ENCODE measurements around the gene JUP.
"Not testable (repeated sequence)": the region's sequence is repeated elsewhere in the genome, so short reads cannot be mapped to it uniquely, and the experiment has no call there.

JUP gene

DNA sequence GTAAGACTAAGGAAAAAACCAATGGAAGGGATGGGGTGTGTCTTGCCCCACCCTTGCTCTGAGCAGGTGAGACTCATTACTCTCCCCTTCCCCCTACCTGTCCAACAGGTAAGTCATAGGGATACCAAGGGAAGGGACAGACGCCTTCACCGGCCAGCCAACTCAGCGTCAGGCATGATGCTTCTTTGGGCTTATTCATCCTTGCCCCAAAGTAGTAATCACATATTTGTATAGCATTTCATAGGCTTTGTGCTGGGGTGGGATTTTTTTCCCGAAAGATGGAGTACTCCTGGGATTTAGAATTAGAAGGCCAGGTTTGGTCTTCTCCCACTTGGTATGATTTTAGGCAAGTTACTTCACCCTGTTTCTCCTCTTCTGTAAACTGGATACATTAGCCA lies 509 bp upstream of the JUP start:
- Histone ChIP-seq H3K9ac (ENCODE audit: low read length) (no peak overlapping the region), H3K4me3 (ENCODE audit: low read depth in 1 of 2, low read length in 2 of 2) (no peak overlapping the region), H3K9me3 (ENCODE audit: low read length) (no peaks in the 10 kb centered on the region), H3K36me3 (ENCODE audit: insufficient read depth, low read length) (no peaks in the 10 kb centered on the region), H3K27ac (ENCODE audit: low read depth, low read length) (no peak overlapping the region), H3K27me3 (ENCODE audit: control insufficient read depth in 1 of 2, insufficient read depth in 2 of 2, low read length in 2 of 2) (peaks cover 13 to 23% of the 10 kb centered on the region in 2 donors), H3K4me1 (ENCODE audit: insufficient read depth, low read length) (no peaks in the 10 kb centered on the region)

DNA sequence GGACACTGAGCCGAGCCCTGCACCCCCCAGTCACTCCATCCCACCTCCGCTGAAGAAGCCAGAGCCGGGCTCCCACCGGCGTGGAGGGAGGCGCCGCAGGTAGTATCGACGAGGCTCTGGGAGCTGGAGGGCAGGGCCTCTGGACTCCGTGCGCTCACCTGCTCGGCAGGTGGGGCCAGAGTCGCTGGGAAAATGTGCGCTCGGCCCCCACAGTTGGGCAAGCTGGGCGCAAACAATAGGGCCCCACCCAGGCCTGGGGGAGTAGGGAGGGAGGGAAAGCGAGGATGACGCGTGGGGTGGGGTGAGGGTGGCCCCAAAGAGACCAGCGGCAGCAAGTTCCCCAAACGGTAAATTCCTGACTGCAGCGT lies 668 bp downstream of the JUP start:
- Histone ChIP-seq H3K9ac (ENCODE audit: low read length) (no peak overlapping the region), H3K9me3 (ENCODE audit: low read length) (no peaks in the 10 kb centered on the region), H3K36me3 (ENCODE audit: insufficient read depth, low read length) (no peaks in the 10 kb centered on the region), H3K4me1 (ENCODE audit: insufficient read depth, low read length) (no peaks in the 10 kb centered on the region), H3K4me3 (ENCODE audit: low read depth in 1 of 2, low read length in 2 of 2) (peak overlapping the region; percentile 38 to 59), H3K27ac (ENCODE audit: low read depth, low read length) (peak overlapping the region; percentile 3), H3K27me3 (ENCODE audit: control insufficient read depth in 1 of 2, insufficient read depth in 2 of 2, low read length in 2 of 2) (peaks cover 13 to 23% of the 10 kb centered on the region in 2 donors)

DNA sequence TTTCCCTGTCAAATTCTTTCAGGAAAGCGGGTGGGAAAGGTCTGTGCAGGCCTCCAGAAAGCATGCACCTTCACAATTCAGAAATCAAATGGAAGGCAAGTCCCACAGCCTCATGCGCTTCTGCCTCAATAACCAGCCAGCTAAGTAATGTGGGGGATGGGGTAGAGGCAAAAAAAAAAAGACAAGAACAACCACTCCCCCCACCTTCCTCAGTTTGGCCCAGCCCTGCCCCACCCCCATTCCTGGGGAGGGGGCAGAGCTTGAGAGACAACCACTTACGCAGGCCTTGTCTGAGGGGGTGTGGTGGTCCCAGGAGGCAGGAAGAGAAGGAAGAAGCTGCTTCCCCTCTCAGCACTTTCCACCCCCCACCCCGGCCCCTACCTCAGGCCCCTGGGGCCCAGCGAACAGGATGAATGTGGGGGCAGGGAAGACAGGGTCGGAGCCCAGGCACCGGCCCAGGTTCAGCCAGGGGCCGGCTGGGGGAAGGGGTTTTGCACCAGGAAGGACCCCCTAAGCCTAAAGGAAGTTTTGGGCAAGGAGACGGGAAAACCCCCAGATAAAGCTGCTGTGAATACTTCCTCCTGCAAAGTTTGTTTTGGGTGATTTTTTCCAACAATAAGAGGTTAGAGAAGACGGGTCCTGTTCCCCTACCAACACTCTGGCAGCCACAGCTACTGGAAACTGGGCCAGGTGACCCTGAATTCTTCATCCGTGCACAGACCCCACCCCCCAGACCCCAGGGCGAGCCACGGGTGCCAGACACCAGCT lies 1.2 kb downstream of the JUP start:
- Histone ChIP-seq H3K4me3 (ENCODE audit: low read depth in 1 of 2, low read length in 2 of 2) (peak overlapping the region in 1 of 2 donors; percentile 59), H3K27ac (ENCODE audit: low read depth, low read length) (peak overlapping the region; percentile 3), H3K36me3 (ENCODE audit: insufficient read depth, low read length) (no peaks in the 10 kb centered on the region), H3K4me1 (ENCODE audit: insufficient read depth, low read length) (no peaks in the 10 kb centered on the region), H3K9me3 (ENCODE audit: low read length) (no peaks in the 10 kb centered on the region), H3K27me3 (ENCODE audit: control insufficient read depth in 1 of 2, insufficient read depth in 2 of 2, low read length in 2 of 2) (peaks cover 13 to 23% of the 10 kb centered on the region in 2 donors), H3K9ac (ENCODE audit: low read length) (no peak overlapping the region)

DNA sequence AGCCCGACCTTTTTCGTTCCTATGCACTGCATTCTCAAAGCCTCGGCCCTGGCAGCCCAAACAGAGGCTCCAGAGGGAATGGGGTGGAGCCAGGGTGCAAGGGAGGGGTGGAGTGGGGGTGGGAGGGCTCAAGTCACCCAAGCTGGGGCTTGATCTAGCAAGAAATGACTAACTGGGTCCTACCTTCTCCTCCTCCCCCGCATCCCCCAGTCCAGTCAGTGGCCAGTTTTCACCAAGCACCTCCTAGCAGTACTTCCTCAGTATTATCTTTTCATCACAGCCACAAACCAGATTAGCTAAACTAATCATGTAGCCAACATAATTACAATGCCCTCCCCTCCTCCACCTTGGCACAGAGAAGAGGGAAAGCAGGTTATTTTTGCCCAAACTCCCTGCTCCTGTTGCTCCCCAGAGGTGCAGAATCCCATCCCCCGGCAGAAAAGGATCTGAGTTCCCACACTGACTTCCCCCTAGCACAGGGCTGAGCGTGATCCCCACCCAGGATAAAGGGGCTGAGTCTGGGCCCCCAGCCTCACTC lies 2.2 kb downstream of the JUP start:
- no peaks in the 10 kb centered on the region for H3K4me1 ChIP-seq (ENCODE audit: insufficient read depth, low read length)
- H3K9ac ChIP-seq (ENCODE audit: low read length) = no peak overlapping the region
- H3K4me3 ChIP-seq (ENCODE audit: low read depth in 1 of 2, low read length in 2 of 2) = no peak overlapping the region

DNA sequence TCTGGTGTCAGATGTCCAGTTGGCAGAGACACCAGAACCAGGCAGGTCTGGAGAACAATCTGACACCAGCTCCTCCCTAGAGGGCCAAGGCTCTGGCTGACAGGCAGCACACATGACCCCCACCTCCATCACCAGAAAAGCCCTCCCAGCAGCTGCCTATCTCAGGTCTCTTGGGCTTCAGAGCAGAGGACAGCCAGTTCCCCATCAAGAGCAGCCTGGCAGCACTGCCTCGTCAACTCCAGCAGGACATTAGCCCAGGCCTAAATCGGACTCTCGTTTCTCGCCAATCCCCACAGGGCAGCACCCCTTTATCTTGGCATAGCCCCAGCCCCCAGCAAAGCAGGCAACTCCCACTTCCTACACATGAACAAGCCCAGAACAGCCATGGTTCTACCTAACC lies 4.4 kb downstream of the JUP start:
- Histone ChIP-seq H3K27me3 (ENCODE audit: control insufficient read depth in 1 of 2, insufficient read depth in 2 of 2, low read length in 2 of 2) (peaks cover 13 to 23% of the 10 kb centered on the region in 2 donors), H3K9ac (ENCODE audit: low read length) (no peak overlapping the region), H3K4me1 (ENCODE audit: insufficient read depth, low read length) (peaks cover 11% of the 10 kb centered on the region), H3K27ac (ENCODE audit: low read depth, low read length) (no peak overlapping the region), H3K4me3 (ENCODE audit: low read depth in 1 of 2, low read length in 2 of 2) (no peak overlapping the region), H3K36me3 (ENCODE audit: insufficient read depth, low read length) (no peaks in the 10 kb centered on the region), H3K9me3 (ENCODE audit: low read length) (no peaks in the 10 kb centered on the region)

More for the DNA sequence above, 2.2 kb downstream of the JUP start:
- Histone ChIP-seq H3K27ac (ENCODE audit: low read depth, low read length) (no peak overlapping the region), H3K9me3 (ENCODE audit: low read length) (no peaks in the 10 kb centered on the region), H3K36me3 (ENCODE audit: insufficient read depth, low read length) (no peaks in the 10 kb centered on the region), H3K27me3 (ENCODE audit: control insufficient read depth in 1 of 2, insufficient read depth in 2 of 2, low read length in 2 of 2) (peaks cover 13 to 23% of the 10 kb centered on the region in 2 donors)

DNA sequence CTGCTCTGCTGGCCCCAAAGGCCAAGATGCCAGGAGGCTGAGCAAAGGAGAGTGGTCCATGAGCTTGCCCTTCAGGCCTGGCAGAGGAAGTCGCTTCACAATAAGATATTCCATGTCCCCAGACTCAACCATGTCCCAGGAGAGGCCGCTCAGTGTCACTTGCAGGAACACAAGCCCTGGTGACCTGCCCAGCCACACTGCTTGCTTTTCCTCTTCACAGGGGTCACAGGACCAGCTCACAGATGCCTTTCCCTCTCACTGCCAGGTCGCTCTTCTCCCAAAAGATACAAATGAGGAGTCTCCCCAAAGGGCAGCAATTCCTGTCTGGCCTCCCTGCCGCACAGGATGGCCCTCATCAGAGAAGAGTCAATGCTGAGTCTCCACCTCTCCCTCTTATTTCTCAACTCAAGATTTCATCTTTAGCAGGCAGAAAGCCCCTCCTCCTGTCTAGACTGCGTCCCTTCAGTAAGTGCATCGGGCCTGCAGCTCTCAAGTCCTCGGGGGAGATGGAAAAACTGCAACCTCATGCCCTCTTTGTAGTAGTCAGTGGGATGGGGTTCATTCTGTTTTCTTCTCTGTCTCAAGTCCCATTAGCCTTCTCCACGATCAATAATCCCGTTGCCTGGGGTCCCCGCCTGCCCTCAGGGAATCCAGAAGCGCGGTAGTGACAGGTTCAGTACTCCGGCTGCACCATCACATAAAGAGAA lies 5.0 kb downstream of the JUP start:
- H3K36me3 ChIP-seq (ENCODE audit: insufficient read depth, low read length) = no peaks in the 10 kb centered on the region
- H3K4me1 ChIP-seq (ENCODE audit: insufficient read depth, low read length) = peaks cover 14% of the 10 kb centered on the region
- no peaks in the 10 kb centered on the region for H3K9me3 ChIP-seq (ENCODE audit: low read length)
- no peak overlapping the region for H3K27ac ChIP-seq (ENCODE audit: low read depth, low read length)
- no peak overlapping the region for H3K4me3 ChIP-seq (ENCODE audit: low read depth in 1 of 2, low read length in 2 of 2)
- H3K27me3 ChIP-seq (ENCODE audit: control insufficient read depth in 1 of 2, insufficient read depth in 2 of 2, low read length in 2 of 2) = peaks cover 13 to 18% of the 10 kb centered on the region in 2 donors
- H3K9ac ChIP-seq (ENCODE audit: low read length) = no peak overlapping the region

DNA sequence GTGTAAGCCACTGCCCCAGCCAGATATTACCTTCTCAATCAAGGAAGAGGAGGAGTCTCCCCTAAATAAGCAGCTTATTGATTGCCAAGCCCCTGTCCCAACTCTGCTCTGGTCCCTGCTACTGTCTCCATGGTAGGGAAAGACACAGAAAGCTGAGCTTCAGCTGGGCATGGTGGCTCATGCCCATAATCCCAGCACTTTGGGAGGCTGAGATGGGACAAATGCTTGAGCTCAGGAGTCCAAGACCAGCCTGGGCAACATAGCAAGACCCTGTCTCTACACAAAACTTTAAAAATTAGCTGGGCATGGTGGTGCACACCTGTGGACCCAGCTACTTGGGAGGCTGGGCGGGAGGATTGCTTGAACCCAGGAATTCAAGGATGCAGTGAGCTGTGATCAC lies 6.6 kb downstream of the JUP start:
- Histone ChIP-seq H3K36me3 (ENCODE audit: insufficient read depth, low read length) (no peaks in the 10 kb centered on the region), H3K4me1 (ENCODE audit: insufficient read depth, low read length) (peaks cover 27% of the 10 kb centered on the region), H3K4me3 (ENCODE audit: low read depth in 1 of 2, low read length in 2 of 2) (no peak overlapping the region), H3K9me3 (ENCODE audit: low read length) (no peaks in the 10 kb centered on the region), H3K9ac (ENCODE audit: low read length) (no peak overlapping the region), H3K27me3 (ENCODE audit: control insufficient read depth in 1 of 2, insufficient read depth in 2 of 2, low read length in 2 of 2) (peaks cover 2% of the 10 kb centered on the region in 2 donors), H3K27ac (ENCODE audit: low read depth, low read length) (no peak overlapping the region)

DNA sequence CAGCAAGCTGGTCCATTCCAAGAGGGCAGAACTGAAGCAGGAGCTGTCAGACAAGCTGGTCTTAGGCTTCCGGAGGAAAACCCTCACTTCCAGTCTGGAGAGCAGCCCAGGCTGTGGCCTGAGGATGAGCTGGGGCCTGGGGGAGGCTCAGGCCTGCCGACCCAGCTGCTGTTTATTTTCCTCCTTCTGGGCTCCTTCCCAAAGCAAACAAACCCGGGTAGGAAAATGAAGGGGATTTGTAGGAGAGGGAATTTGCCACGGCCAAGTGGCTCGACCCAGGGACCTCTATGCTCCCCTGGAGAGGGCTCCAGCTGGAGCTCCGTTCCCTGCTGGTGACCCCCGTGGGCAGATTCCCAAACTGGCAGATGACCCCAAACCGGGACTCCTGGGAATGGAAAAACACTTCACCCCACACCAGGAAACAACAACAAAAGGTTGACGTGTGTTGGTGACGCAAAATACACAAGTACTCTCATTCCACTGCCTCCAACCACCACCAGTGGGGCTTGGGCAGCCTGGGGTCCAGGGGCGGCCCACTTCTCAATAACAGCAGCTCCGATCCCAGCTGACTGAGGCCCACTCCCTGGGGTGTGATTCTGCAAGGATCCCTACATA lies 8.8 kb downstream of the JUP start:
- H3K36me3 ChIP-seq (ENCODE audit: insufficient read depth, low read length) = no peaks in the 10 kb centered on the region
- peak overlapping the region; percentile 58 for H3K27ac ChIP-seq (ENCODE audit: low read depth, low read length)
- H3K4me1 ChIP-seq (ENCODE audit: insufficient read depth, low read length) = peaks cover 31% of the 10 kb centered on the region
- no peaks in the 10 kb centered on the region for H3K27me3 ChIP-seq (ENCODE audit: control insufficient read depth in 1 of 2, insufficient read depth in 2 of 2, low read length in 2 of 2)
- H3K9ac ChIP-seq (ENCODE audit: low read length) = no peak overlapping the region
- H3K4me3 ChIP-seq (ENCODE audit: low read depth in 1 of 2, low read length in 2 of 2) = no peak overlapping the region
- no peaks in the 10 kb centered on the region for H3K9me3 ChIP-seq (ENCODE audit: low read length)

DNA sequence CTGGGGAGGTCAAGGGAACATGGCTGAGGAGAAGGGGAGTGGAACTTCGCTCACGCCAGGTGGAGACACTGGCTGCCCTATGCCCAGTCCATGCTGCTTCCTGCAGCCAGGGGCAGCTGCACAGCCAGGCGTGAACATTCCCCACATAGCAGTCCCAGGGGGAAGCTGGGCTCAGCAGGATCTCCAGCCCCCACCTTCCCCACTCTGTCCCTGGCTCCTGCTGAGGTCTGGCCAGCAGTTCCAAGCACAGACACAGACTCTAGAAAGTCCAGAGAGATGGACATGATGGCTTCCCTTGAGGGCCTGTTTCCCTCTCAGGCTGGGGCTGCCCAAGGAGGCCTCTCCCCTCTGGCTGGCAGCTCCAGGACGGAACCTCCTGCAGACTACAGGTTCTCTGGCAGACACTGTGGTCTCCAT lies 9.3 kb downstream of the JUP start:
- Histone ChIP-seq H3K27me3 (ENCODE audit: control insufficient read depth in 1 of 2, insufficient read depth in 2 of 2, low read length in 2 of 2) (no peaks in the 10 kb centered on the region), H3K9me3 (ENCODE audit: low read length) (no peaks in the 10 kb centered on the region), H3K4me3 (ENCODE audit: low read depth in 1 of 2, low read length in 2 of 2) (no peak overlapping the region), H3K36me3 (ENCODE audit: insufficient read depth, low read length) (no peaks in the 10 kb centered on the region), H3K9ac (ENCODE audit: low read length) (no peak overlapping the region), H3K4me1 (ENCODE audit: insufficient read depth, low read length) (peaks cover 32% of the 10 kb centered on the region), H3K27ac (ENCODE audit: low read depth, low read length) (peak overlapping the region; percentile 58)

DNA sequence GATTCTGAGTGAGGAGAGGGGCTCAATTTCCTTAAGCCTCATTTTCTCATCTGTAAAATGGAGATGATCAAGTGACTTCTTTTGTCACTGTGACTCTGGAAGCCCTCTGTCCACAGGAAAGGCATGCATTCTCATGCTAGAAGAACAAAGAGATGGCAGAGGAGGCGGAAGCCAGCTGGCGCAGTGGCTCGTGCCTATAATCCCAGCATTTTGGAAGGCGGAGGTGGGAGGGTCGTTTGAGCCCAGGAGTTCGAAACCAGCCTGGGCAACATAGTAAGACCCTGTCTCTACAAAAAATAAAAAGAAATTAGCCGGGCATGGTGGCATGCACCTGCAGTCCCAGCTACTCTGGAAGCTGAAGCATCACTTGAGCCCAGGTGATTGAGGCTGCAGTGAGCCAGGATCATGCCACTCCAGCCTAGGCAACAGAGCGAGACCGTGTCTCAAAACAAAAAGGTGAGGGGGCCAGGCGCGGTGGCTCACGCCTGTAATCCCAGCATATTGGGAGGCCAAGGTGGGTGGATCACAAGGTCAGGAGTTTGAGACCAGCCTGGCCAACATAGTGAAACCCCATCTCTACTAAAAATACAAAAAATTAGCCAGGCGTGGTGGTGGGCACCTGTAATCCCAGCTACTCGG lies 10.1 kb downstream of the JUP start:
- H3K4me3 ChIP-seq (ENCODE audit: low read depth in 1 of 2, low read length in 2 of 2); H3K27me3 ChIP-seq (ENCODE audit: control insufficient read depth in 1 of 2, insufficient read depth in 2 of 2, low read length in 2 of 2); H3K36me3 ChIP-seq (ENCODE audit: insufficient read depth, low read length); H3K9me3 ChIP-seq (ENCODE audit: low read length); H3K27ac ChIP-seq (ENCODE audit: low read depth, low read length); H3K9ac ChIP-seq (ENCODE audit: low read length): not testable (repeated sequence)
- H3K4me1 ChIP-seq (ENCODE audit: insufficient read depth, low read length) = peaks cover 32% of the 10 kb centered on the region
